CD4-positive, alpha-beta T cell (primary cell): ENCODE data around the gene GRK7. TPM values are rescaled to one million over a fixed set of nuclear protein-coding genes. Genes with fewer than 3 reads are reported as not detected.

Experiments used
- ATAC-seq: fragments of 200-7000 bp; cut with Tn5 transposase; one replicate; pipeline ENCODE4 v1.10.0; 2022; ENCODE audit warnings: mild to moderate bottlenecking; ENCODE audit not compliant: poor library complexity
- CTCF ChIA-PET: fragments of 350-600 bp; sonication (Branson Sonifier 250); formaldehyde crosslinking; loops from one replicate; lab custom pipeline; 2021; ENCODE audit warnings: antibody characterized with exemption, inconsistent platforms; lab: Charles Lee
- POLR2A ChIA-PET: fragments of 350-600 bp; sonication (Branson Sonifier 250); formaldehyde crosslinking; loops from one replicate; lab custom pipeline; 2021; ENCODE audit warnings: antibody characterized with exemption, inconsistent platforms; lab: Charles Lee
- DNase-seq, 14 experiments: peaks; one replicate each; pipeline ENCODE4 v3.0.0-alpha.2; 2013 to 2020; ENCODE audit warnings: mixed read lengths in 2 of 14
- H3K27ac ChIP-seq, 2 donors: one replicate each; pipeline versions ENCODE4 v1.5.1 to v1.7.0; 2013; ENCODE audit warnings: low read length in 2 of 2, low read depth in 1 of 2, mild to moderate bottlenecking in 1 of 2
- H3K27me3 ChIP-seq, 2 experiments: 1 replicate in 1 of 2; 2 replicates in 1 of 2; pipeline versions ENCODE4 v1.6.1 to v1.7.0; 2013; ENCODE audit warnings: low read length in 2 of 2, control low read depth in 1 of 2, mild to moderate bottlenecking in 1 of 2, moderate library complexity in 1 of 2; ENCODE audit not compliant: insufficient read depth in 2 of 2, control insufficient read depth in 1 of 2
- H3K36me3 ChIP-seq: one replicate; pipeline ENCODE4 v1.6.1; 2013; ENCODE audit warnings: low read length, control low read depth; ENCODE audit not compliant: insufficient read depth
- H3K4me1 ChIP-seq: one replicate; pipeline ENCODE4 v1.6.1; 2013; ENCODE audit warnings: low read length, control low read depth; ENCODE audit not compliant: insufficient read depth
- H3K4me3 ChIP-seq: one replicate; pipeline ENCODE4 v1.5.1; 2013; ENCODE audit warnings: mild to moderate bottlenecking, low read length, moderate library complexity
- H3K9me3 ChIP-seq, 2 experiments: 1 replicate in 1 of 2; 2 replicates in 1 of 2; pipeline versions ENCODE4 v1.6.1 to v1.7.0; 2013; ENCODE audit warnings: low read length in 2 of 2, mild to moderate bottlenecking in 2 of 2, control low read depth in 1 of 2, moderate library complexity in 1 of 2; ENCODE audit not compliant: control insufficient read depth in 1 of 2, insufficient read depth in 1 of 2
- H3K27ac Mint-ChIP-seq: one replicate; pipeline ENCODE4 v1.8.0; 2020; ENCODE audit warnings: mixed read lengths
- H3K27me3 Mint-ChIP-seq: one replicate; pipeline ENCODE4 v1.8.0; 2021; ENCODE audit warnings: mixed read lengths
- H3K36me3 Mint-ChIP-seq: one replicate; pipeline ENCODE4 v1.8.0; 2021; ENCODE audit warnings: low read depth, mixed read lengths
- H3K4me1 Mint-ChIP-seq: one replicate; pipeline ENCODE4 v1.8.0; 2021; ENCODE audit warnings: low read depth, mixed read lengths
- H3K4me3 Mint-ChIP-seq: one replicate; pipeline ENCODE4 v1.8.0; 2020; ENCODE audit warnings: mild to moderate bottlenecking, mixed read lengths
- H3K9me3 Mint-ChIP-seq: one replicate; pipeline ENCODE4 v1.8.0; 2020; ENCODE audit warnings: mixed read lengths
- CTCF ChIP-seq: fragments of 200-600 bp; IDR thresholded peaks from one replicate; pipeline ENCODE4 v1.8.0; 2022; ENCODE audit warnings: antibody characterized with exemption, mild to moderate bottlenecking
- intact Hi-C, 2 experiments: fragments of 100-400 bp; cut with DNase I in 1 of 2; cut with micrococcal nuclease in 1 of 2; formaldehyde crosslinking; loops; one replicate each; pipeline versions ENCODE4 v1.15.1 to v1.9.0; 2023 to 2025; cut with DNase I, micrococcal nuclease
- polyA plus RNA-seq, 2 donors: library from polyadenylated mRNA; unstranded; fragments of 120-200 nt; gene quantifications; one replicate each; pipeline ENCODE4 v1.2.1, GENCODE V29; 2013
- total RNA-seq, 174 experiments: library from RNA in 2 of 174; stranded (reverse) in 2 of 174; gene quantifications; one replicate each; pipeline ENCODE4 v1.2.3 and lab custom pipeline; 2021 to 2026

Gene GRK7
- total RNA-seq, result under 1 TPM; 0.19 to 0.22 TPM
- polyA plus RNA-seq (2013, experiment 1 of 2), result 0.08 TPM
- 0.10 TPM for polyA plus RNA-seq (2013, experiment 2 of 2)
- 0 to 1.7 (median 0.16) reads per million in 172 experiments for total RNA-seq (lab: John Stamatoyannopoulos, UW)

DNA sequence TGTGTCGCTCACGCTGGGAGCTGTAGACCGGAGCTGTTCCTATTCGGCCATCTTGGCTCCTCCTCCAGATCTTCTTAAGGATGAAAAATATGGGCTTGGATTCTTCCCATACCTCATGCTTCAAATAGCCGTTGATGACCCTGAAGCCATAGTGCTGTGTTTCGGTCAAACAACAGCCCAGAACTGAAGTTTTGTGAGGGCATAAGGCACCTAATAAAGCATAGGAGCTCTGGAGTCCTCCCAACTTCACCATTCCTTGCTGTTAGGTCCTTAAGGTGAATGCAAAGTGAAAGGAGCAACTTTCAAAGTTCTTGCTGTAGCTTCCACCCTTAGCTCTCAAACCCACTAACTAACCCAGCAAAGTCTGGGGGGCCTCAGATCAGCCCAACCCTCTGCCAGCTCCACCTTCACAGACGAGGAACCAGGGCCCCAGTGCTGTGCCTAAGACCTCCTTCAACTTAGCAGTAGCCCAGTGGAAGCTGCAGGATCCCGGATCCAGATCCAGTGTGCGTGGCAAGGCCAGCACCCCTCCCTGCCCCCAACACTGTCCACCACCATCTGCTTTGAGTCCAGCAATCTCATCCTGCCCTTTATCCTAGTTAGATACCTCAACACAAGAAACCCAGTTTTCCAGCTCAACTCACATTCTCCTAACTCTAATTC, at the start of gene GRK7:
Gene GRK7, plus strand, starts transcription at position 321 of the 663 bp plus-strand sequence. CDS start 14,877 bp downstream, outside the sequence.
- no peaks in the 10 kb centered on the region for H3K9me3 Mint-ChIP-seq
- Histone ChIP-seq H3K9me3 (no peaks in the 10 kb centered on the region), H3K4me3 (no peak within 1 kb of the TSS), H3K36me3 (no peaks in the 10 kb centered on the region), H3K4me1 (no peaks in the 10 kb centered on the region), H3K27me3 (no peaks in the 10 kb centered on the region), H3K27ac (no peak within 1 kb of the TSS)
- no peak for TF ChIP-seq CTCF
- no peak within 1 kb of the TSS for H3K4me3 Mint-ChIP-seq
- DNase-seq, result no peak
- H3K4me1 Mint-ChIP-seq, result no peaks in the 10 kb centered on the region
- no peak for ATAC-seq
- intact Hi-C loops, result no loop called here
- ChIA-PET CTCF (no interaction called here), POLR2A (no interaction called here)
- no peaks in the 10 kb centered on the region for H3K27me3 Mint-ChIP-seq
- no peaks in the 10 kb centered on the region for H3K36me3 Mint-ChIP-seq
- no peak within 1 kb of the TSS for H3K27ac Mint-ChIP-seq

- Mint-ChIP-seq H3K27me3 (no peaks in the 10 kb centered on the region), H3K4me1 (no peaks in the 10 kb centered on the region), H3K4me3 (no peak overlapping the region), H3K27ac (no peak overlapping the region), H3K9me3 (no peaks in the 10 kb centered on the region), H3K36me3 (no peaks in the 10 kb centered on the region)
- no peak for ATAC-seq
- TF ChIP-seq CTCF, result no peak
- Histone ChIP-seq H3K27me3 (no peaks in the 10 kb centered on the region), H3K36me3 (no peaks in the 10 kb centered on the region), H3K4me1 (no peaks in the 10 kb centered on the region), H3K27ac (no peak overlapping the region), H3K4me3 (no peak overlapping the region), H3K9me3 (no peaks in the 10 kb centered on the region)
- CTCF ChIA-PET, result no interaction called here
- DNase-seq, result no peak
- intact Hi-C loops, result no loop called here
- POLR2A ChIA-PET, result no interaction called here
Observed at GRCh38 chr3:141714671-141715070, 48.5 kb upstream of the GRK7 start.

DNA sequence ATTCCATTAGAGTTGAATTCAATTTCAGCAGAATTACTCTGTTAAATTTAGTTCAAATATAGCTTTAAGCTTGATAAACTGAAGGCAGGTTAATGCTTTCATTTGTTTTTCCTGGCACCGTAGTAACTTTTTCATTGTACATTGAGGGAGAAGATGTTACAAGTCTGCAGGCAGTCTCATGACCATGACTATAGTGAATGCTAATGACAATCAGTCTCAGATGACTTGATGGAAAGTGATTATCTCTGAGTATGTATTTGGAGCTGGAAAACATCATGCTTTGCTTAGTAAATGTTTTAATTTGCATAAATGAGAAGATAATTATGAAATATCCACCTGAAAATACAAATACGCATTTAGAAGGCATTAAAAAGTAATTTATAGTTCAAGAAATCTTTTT, 41.1 kb upstream of the GRK7 start:
- no peak overlapping the region for H3K27ac Mint-ChIP-seq
- peaks cover 3% of the 10 kb centered on the region for H3K27me3 Mint-ChIP-seq
- no peak for DNase-seq
- no peak overlapping the region for H3K27ac ChIP-seq
- no peak for TF ChIP-seq CTCF
- intact Hi-C loops, result no loop called here
- H3K4me3 ChIP-seq, result no peak overlapping the region
- H3K36me3 Mint-ChIP-seq, result no peaks in the 10 kb centered on the region
- H3K9me3 Mint-ChIP-seq, result no peaks in the 10 kb centered on the region
- no peaks in the 10 kb centered on the region for H3K9me3 ChIP-seq
- peaks cover 0 to under 1% of the 10 kb centered on the region in 2 experiments for H3K27me3 ChIP-seq
- H3K4me1 Mint-ChIP-seq, result no peaks in the 10 kb centered on the region
- POLR2A ChIA-PET, result no interaction called here
- H3K4me3 Mint-ChIP-seq, result no peak overlapping the region
- ATAC-seq, result no peak
- H3K36me3 ChIP-seq, result no peaks in the 10 kb centered on the region
- CTCF ChIA-PET, result interaction anchor here (0.6 kb wide), 1 partner anchor 144 kb away, joined by 4 read pairs; no protein-coding TSS in a partner anchor
- no peaks in the 10 kb centered on the region for H3K4me1 ChIP-seq
